ENCODE results near the gene OCA2. TPM values are rescaled to one million over a fixed set of nuclear protein-coding genes. Genes with fewer than 3 reads are reported as not detected.

Gene OCA2
- total RNA-seq, 1 donor from 2014 or later, result 0.26 TPM

DNA sequence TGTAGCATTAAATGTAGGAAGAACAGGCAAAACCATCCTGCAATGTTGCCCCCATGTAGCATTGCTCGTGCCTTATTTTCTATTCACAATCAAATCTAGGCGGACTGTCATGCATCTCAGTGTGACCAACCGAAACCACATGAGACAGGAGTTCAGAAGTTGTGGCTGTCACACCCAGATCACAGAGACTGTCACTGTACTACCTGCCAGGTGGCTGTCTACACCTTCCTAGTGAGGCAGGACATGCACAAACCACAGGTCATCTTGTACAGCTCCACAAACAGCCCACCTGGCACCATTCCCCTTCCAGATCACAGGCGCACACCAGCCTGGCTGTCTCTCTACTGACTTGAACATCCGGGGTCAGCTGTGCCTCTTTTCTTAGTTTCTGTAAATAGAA, 392.8 kb downstream of the OCA2 start:
- no peak for DNase-seq (ENCODE audit: low read depth)
- Histone ChIP-seq H3K27me3 (ENCODE audit: control insufficient read depth, insufficient read depth, low read length) (no peaks in the 10 kb centered on the region), H3K4me3 (ENCODE audit: low read depth, low read length) (no peak overlapping the region), H3K36me3 (ENCODE audit: control insufficient read depth, insufficient read depth, low read length) (no peaks in the 10 kb centered on the region)
- FAIRE-seq, result peak; percentile 89
- no peak for TF ChIP-seq CTCF (IDR thresholded peaks at IDR 0.05; ENCODE audit: insufficient read depth, low read length, severe bottlenecking)

- H3K36me3 ChIP-seq (ENCODE audit: control insufficient read depth, insufficient read depth, low read length), result no peaks in the 10 kb centered on the region
- no peaks in the 10 kb centered on the region for H3K27me3 ChIP-seq (ENCODE audit: control insufficient read depth, insufficient read depth, low read length)
- DNase-seq (ENCODE audit: low read depth) (no peak), FAIRE-seq (no peak)
- no peak for TF ChIP-seq CTCF (IDR thresholded peaks at IDR 0.05; ENCODE audit: insufficient read depth, low read length, severe bottlenecking)
- no peak overlapping the region for H3K4me3 ChIP-seq (ENCODE audit: low read depth, low read length)
Observed at GRCh38 chr15:27705056-27705455, 394.1 kb downstream of the OCA2 start.

Other genes starting within 250 kb of the OCA2 start
- gene HERC2, start 222.9 kb upstream of the OCA2 start, total RNA-seq, result 22.6 and 29.2 TPM in 2 replicates